Vagina (tissue), 2 donors: ENCODE measurements around the gene PODN. TPM values are rescaled to one million over a fixed set of nuclear protein-coding genes. Genes with fewer than 3 reads are reported as not detected.

Source experiments
- DNase-seq, 2 donors: peaks; one replicate each; pipeline ENCODE4 v3.0.0-alpha.2; 2017; ENCODE audit errors: extremely low spot score in 2 of 2
- H3K27ac ChIP-seq: fragments of 200-600 bp; sonication (generic); one replicate; pipeline ENCODE4 v1.5.1; 2019
- H3K27me3 ChIP-seq: fragments of 200-600 bp; sonication (generic); one replicate; pipeline ENCODE4 v1.5.1; 2019
- H3K36me3 ChIP-seq, 2 donors: fragments of 200-600 bp; sonication (generic); one replicate each; pipeline ENCODE4 v1.5.1; 2017 to 2019
- H3K4me1 ChIP-seq: fragments of 200-600 bp; sonication (generic); one replicate; pipeline ENCODE4 v1.5.1; 2019
- H3K4me3 ChIP-seq, 2 donors: fragments of 200-600 bp; sonication (generic); 1 replicate in 1 of 2; 2 replicates in 1 of 2; pipeline ENCODE4 v1.5.1; 2016 to 2019
- H3K9me3 ChIP-seq: fragments of 200-600 bp; sonication (generic); one replicate; pipeline ENCODE4 v1.5.1; 2019
- CTCF ChIP-seq, 3 experiments: fragments of 450-650 bp in 2 of 3; fragments of 200-600 bp in 1 of 3; sonication (generic) in 1 of 3; IDR thresholded peaks; one replicate each; pipeline ENCODE4 v1.5.1; 2017 to 2019; ENCODE audit warnings: antibody characterized with exemption in 3 of 3, mild to moderate bottlenecking in 2 of 3, moderate library complexity in 2 of 3
- POLR2A ChIP-seq, 2 donors: fragments of 450-650 bp; IDR thresholded peaks; one replicate each; pipeline ENCODE4 v1.6.1; 2017; ENCODE audit warnings: antibody characterized with exemption in 2 of 2, mild to moderate bottlenecking in 2 of 2, moderate library complexity in 2 of 2
- POLR2AphosphoS5 ChIP-seq, 2 donors: sonication (generic); formaldehyde crosslinking; IDR thresholded peaks; one replicate each; pipeline ENCODE4 v1.9.0; 2017; ENCODE audit warnings: antibody characterized with exemption in 2 of 2, mild to moderate bottlenecking in 2 of 2, low read depth in 1 of 2; ENCODE audit not compliant: insufficient read depth in 1 of 2
- intact Hi-C: fragments of 100-400 bp; cut with DNase I; formaldehyde crosslinking; loops from one replicate; pipeline ENCODE4 v1.15.1; 2023
- total RNA-seq: library from RNA; depleted of rRNA; stranded (reverse); fragments of >200 nt; gene quantifications from one replicate; pipeline ENCODE4 v1.2.3, GENCODE V29; 2016

The PODN gene
- total RNA-seq: 207 TPM

DNA sequence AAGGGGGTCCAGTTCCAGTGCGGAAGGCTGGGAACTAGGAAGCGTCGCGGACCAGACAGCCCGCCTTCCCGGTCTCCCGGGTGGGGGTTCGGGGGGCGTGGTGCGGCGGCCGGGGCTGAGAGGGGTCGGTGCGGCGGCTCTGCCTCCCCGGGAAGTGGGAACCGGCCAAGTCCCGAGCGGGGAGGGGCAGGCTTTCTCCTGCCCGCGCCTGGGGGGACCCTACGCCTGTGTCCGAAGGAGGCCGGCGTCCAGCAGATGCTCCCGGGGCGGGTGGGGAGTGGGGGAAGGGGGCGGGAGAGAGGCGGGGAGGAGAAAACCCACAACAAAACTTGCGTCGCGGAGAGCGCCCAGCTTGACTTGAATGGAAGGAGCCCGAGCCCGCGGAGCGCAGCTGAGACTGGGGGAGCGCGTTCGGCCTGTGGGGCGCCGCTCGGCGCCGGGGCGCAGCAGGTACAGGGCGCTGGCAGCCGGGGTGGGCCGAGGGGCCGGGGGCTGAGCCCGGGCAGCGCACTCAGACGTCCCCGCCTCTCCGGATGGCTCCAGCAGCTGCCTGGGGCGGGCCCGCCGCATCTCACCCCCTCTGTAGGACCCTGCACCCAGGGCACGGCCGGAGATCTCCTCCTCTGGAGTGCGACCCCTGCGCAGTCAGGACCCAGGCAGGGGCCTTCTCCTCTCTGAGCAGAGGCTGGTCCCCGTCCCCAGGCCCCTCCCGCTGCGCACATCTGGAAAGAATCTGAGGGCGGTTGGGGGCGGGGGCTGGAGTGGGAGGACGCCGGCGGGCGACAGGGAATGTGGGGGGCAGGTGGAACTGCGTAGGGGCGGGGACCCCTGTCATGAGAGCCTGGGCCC is at the start of gene PODN:
Gene PODN (plus strand): TSS at position 355 of the 849 bp plus-strand sequence. CDS start 7,643 bp downstream, outside the sequence.
- Histone ChIP-seq H3K27ac (peak within 1 kb of the TSS; percentile 89), H3K4me3 (peak within 1 kb of the TSS; percentile 56 to 86), H3K9me3 (no peaks in the 10 kb centered on the region), H3K4me1 (peaks cover 44% of the 10 kb centered on the region), H3K36me3 (no peaks in the 10 kb centered on the region), H3K27me3 (no peaks in the 10 kb centered on the region)
- TF ChIP-seq POLR2AphosphoS5 (IDR thresholded peaks at IDR 0.05; ENCODE audit: insufficient read depth in 1 of 2, low read depth in 1 of 2) (peak in 1 of 2 donors; percentile 14), CTCF (IDR thresholded peaks at IDR 0.05) (no peak)
- DNase-seq: peak in 1 of 2 donors; percentile 88
- intact Hi-C loops: no loop called here

- peak overlapping the region; percentile 50 to 65 for H3K4me3 ChIP-seq
- H3K9me3 ChIP-seq: no peaks in the 10 kb centered on the region
- no peak for DNase-seq
- intact Hi-C loops: no loop called here
- no peaks in the 10 kb centered on the region for H3K27me3 ChIP-seq
- peak overlapping the region; percentile 56 for H3K27ac ChIP-seq
- TF ChIP-seq CTCF (IDR thresholded peaks at IDR 0.05): no peak
- peak in 1 of 2 donors; percentile 92 for TF ChIP-seq POLR2AphosphoS5 (IDR thresholded peaks at IDR 0.05; ENCODE audit: insufficient read depth in 1 of 2, low read depth in 1 of 2)
- H3K4me1 ChIP-seq: peaks cover 25% of the 10 kb centered on the region
- H3K36me3 ChIP-seq: no peaks in the 10 kb centered on the region
Measured at GRCh38 chr1:53014791-53015507, 47.1 kb upstream of the PODN start.

GRCh38 chr1:53015508-53015860 is 46.5 kb upstream of the PODN start:
- Histone ChIP-seq H3K27me3 (no peaks in the 10 kb centered on the region), H3K9me3 (no peaks in the 10 kb centered on the region), H3K4me3 (peak overlapping the region; percentile 50 to 65), H3K4me1 (peaks cover 25% of the 10 kb centered on the region), H3K27ac (peak overlapping the region; percentile 56), H3K36me3 (no peaks in the 10 kb centered on the region)
- TF ChIP-seq POLR2A (IDR thresholded peaks at IDR 0.05) (no peak), CTCF (IDR thresholded peaks at IDR 0.05) (no peak), POLR2AphosphoS5 (IDR thresholded peaks at IDR 0.05; ENCODE audit: insufficient read depth in 1 of 2, low read depth in 1 of 2) (no peak)
- intact Hi-C loops: no loop called here
- DNase-seq: no peak

DNA sequence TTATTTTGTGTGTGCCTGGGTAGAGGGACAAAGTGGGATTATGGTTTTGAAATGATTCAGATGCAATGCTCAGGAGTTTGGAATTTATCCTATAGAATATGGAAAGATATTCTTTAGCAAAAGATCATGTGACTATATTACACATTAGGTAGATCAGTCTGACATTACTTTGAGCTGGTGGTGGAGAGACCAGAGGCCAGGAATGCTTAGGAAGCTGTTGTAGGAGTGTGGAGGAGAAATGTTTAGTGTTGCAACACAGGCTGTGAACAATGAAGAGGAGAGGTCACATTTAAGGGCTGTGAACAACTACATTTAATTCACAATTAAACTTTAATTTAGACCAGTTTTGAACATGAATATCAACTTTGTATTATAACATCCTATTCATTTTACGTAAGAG is 45.3 kb upstream of the PODN start:
- intact Hi-C loops: no loop called here

More for the DNA sequence above, 45.3 kb upstream of the PODN start:
- Histone ChIP-seq H3K27me3 (no peaks in the 10 kb centered on the region), H3K9me3 (no peaks in the 10 kb centered on the region), H3K4me1 (peaks cover 25% of the 10 kb centered on the region), H3K27ac (no peak overlapping the region), H3K4me3 (no peak overlapping the region), H3K36me3 (no peaks in the 10 kb centered on the region)
- no peak for TF ChIP-seq POLR2A (IDR thresholded peaks at IDR 0.05)
- no peak for TF ChIP-seq POLR2AphosphoS5 (IDR thresholded peaks at IDR 0.05; ENCODE audit: insufficient read depth in 1 of 2, low read depth in 1 of 2)
- TF ChIP-seq CTCF (IDR thresholded peaks at IDR 0.05): no peak
- no peak for DNase-seq
